ENCODE measurements around the gene WIPI1.

- no peak for TF ChIP-seq POLR2AphosphoS5 (IDR thresholded peaks at IDR 0.05; ENCODE audit: borderline replicate concordance, low read depth, low read length)
- no peak for TF ChIP-seq EZH2 (IDR thresholded peaks at IDR 0.05)
- no peak for TF ChIP-seq FOXP2 (optimal IDR thresholded peaks at IDR 0.05; ENCODE audit: control extremely low read depth, extremely low read length, insufficient read depth)
Measured at GRCh38 chr17:68501074-68501473, 43.8 kb upstream of the WIPI1 start.

Data from SK-N-MC (cell line).